ENCODE data around the gene ZNF630. TPM values are rescaled to one million over a fixed set of nuclear protein-coding genes. Genes with fewer than 3 reads are reported as not detected.
"Not testable (repeated sequence)": the region's sequence is repeated elsewhere in the genome, so short reads cannot be mapped to it uniquely, and the experiment has no call there.

ZNF630 gene
- total RNA-seq, 2 donors from 2014 or later: 3.1 to 4.2 TPM

GRCh38 chrX:48030237-48030636, 41.2 kb downstream of the ZNF630 start:
- TF ChIP-seq, protein P1, sequence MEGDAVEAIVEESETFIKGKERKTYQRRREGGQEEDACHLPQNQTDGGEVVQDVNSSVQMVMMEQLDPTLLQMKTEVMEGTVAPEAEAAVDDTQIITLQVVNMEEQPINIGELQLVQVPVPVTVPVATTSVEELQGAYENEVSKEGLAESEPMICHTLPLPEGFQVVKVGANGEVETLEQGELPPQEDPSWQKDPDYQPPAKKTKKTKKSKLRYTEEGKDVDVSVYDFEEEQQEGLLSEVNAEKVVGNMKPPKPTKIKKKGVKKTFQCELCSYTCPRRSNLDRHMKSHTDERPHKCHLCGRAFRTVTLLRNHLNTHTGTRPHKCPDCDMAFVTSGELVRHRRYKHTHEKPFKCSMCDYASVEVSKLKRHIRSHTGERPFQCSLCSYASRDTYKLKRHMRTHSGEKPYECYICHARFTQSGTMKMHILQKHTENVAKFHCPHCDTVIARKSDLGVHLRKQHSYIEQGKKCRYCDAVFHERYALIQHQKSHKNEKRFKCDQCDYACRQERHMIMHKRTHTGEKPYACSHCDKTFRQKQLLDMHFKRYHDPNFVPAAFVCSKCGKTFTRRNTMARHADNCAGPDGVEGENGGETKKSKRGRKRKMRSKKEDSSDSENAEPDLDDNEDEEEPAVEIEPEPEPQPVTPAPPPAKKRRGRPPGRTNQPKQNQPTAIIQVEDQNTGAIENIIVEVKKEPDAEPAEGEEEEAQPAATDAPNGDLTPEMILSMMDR (conservative IDR thresholded peaks at IDR 0.05): no peak
- Mint-ChIP-seq H3K27me3 (ENCODE audit: insufficient read depth) (no peaks in the 10 kb centered on the region), H3K36me3 (ENCODE audit: low read depth) (no peaks in the 10 kb centered on the region), H3K9me3 (peaks cover 59% of the 10 kb centered on the region), H3K27ac (no peak overlapping the region), H3K4me1 (no peaks in the 10 kb centered on the region), H3K4me3 (no peak overlapping the region)
- Histone ChIP-seq H3K4me3 (ENCODE audit: low read length) (no peak overlapping the region), H3K36me3 (ENCODE audit: control insufficient read depth, insufficient read depth, low read length) (no peaks in the 10 kb centered on the region), H3K4me1 (ENCODE audit: control insufficient read depth, insufficient read depth, low read length) (no peaks in the 10 kb centered on the region), H3K27ac (ENCODE audit: low read depth, low read length) (no peak overlapping the region), H3K27me3 (ENCODE audit: control insufficient read depth, insufficient read depth, low read length, poor library complexity, severe bottlenecking) (no peaks in the 10 kb centered on the region), H3K9me3 (ENCODE audit: control insufficient read depth, low read length) (no peaks in the 10 kb centered on the region), H3K9ac (ENCODE audit: extremely low read depth, low read length, poor library complexity, severe bottlenecking) (no peak overlapping the region)
- no peak for DNase-seq
- WGBS, 2 experiments (ENCODE audit: insufficient coverage in 1 of 2, insufficient read length in 1 of 2): 94 to 100% methylated on average over 1 to 10 of the region's 10 CpGs

GRCh38 chrX:48028091-48028490, 43.3 kb downstream of the ZNF630 start:
- no peak overlapping the region for H3K4me3 ChIP-seq (ENCODE audit: low read length)
- Mint-ChIP-seq H3K4me3 (no peak overlapping the region), H3K27me3 (ENCODE audit: insufficient read depth) (no peaks in the 10 kb centered on the region), H3K27ac (no peak overlapping the region), H3K4me1 (no peaks in the 10 kb centered on the region), H3K9me3 (peaks cover 53% of the 10 kb centered on the region), H3K36me3 (ENCODE audit: low read depth) (no peaks in the 10 kb centered on the region)
- no peaks in the 10 kb centered on the region for H3K36me3 ChIP-seq (ENCODE audit: control insufficient read depth, insufficient read depth, low read length)
- WGBS, 2 experiments (ENCODE audit: insufficient coverage in 1 of 2, insufficient read length in 1 of 2): 90% methylated on average over 8 of the region's 8 CpGs; no CpG with 5 or more reads in 1 of the 2 experiments
- no peaks in the 10 kb centered on the region for H3K9me3 ChIP-seq (ENCODE audit: control insufficient read depth, low read length)
- TF ChIP-seq, protein P1 (conservative IDR thresholded peaks at IDR 0.05): no peak
- no peak overlapping the region for H3K9ac ChIP-seq (ENCODE audit: extremely low read depth, low read length, poor library complexity, severe bottlenecking)
- H3K27me3 ChIP-seq (ENCODE audit: control insufficient read depth, insufficient read depth, low read length, poor library complexity, severe bottlenecking): no peaks in the 10 kb centered on the region
- no peaks in the 10 kb centered on the region for H3K4me1 ChIP-seq (ENCODE audit: control insufficient read depth, insufficient read depth, low read length)
- DNase-seq: no peak
- no peak overlapping the region for H3K27ac ChIP-seq (ENCODE audit: low read depth, low read length)

DNA sequence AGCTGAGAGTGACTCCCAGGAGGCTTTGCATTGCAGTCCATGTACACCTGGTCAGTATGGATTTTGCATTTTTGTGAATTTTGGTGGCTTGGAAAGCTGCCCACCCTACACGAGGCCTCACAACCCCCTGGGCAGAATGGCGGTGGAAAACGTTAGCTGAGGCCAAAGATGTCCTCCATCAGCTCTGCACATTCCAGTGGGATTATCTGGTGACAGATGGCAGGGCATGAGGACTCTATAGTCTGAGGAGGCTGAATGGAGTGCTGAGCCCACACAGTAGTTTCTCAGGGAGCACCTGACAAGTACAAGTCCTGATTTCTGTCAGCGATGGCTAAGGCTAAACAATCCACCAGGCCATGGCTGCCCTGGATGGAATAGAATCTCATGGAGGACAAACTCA, 43.9 kb downstream of the ZNF630 start:
- H3K9me3 ChIP-seq (ENCODE audit: control insufficient read depth, low read length); H3K27me3 ChIP-seq (ENCODE audit: control insufficient read depth, insufficient read depth, low read length, poor library complexity, severe bottlenecking); H3K27ac Mint-ChIP-seq; H3K36me3 Mint-ChIP-seq (ENCODE audit: low read depth); H3K4me3 Mint-ChIP-seq; H3K4me1 ChIP-seq (ENCODE audit: control insufficient read depth, insufficient read depth, low read length); H3K27me3 Mint-ChIP-seq (ENCODE audit: insufficient read depth); DNase-seq; H3K4me3 ChIP-seq (ENCODE audit: low read length); H3K4me1 Mint-ChIP-seq; H3K27ac ChIP-seq (ENCODE audit: low read depth, low read length); H3K36me3 ChIP-seq (ENCODE audit: control insufficient read depth, insufficient read depth, low read length); H3K9ac ChIP-seq (ENCODE audit: extremely low read depth, low read length, poor library complexity, severe bottlenecking): not testable (repeated sequence)
- H3K9me3 Mint-ChIP-seq: peaks cover 53% of the 10 kb centered on the region
- WGBS, 2 experiments (ENCODE audit: insufficient coverage in 1 of 2, insufficient read length in 1 of 2): 87% methylated on average over 3 of the region's 4 CpGs; no CpG with 5 or more reads in 1 of the 2 experiments

- H3K4me3 Mint-ChIP-seq: no peak overlapping the region
- 16% methylated on average over 6 of the region's 7 CpGs; no CpG with 5 or more reads in 1 of the 2 experiments for WGBS, 2 experiments (ENCODE audit: insufficient coverage in 1 of 2, insufficient read length in 1 of 2)
- peak; percentile 76 for DNase-seq
Measured at GRCh38 chrX:48025561-48025960, 45.9 kb downstream of the ZNF630 start.

More at GRCh38 chrX:48025561-48025960, 45.9 kb downstream of the ZNF630 start:
- Mint-ChIP-seq H3K36me3 (ENCODE audit: low read depth) (no peaks in the 10 kb centered on the region), H3K9me3 (peaks cover 49% of the 10 kb centered on the region), H3K27ac (no peak overlapping the region), H3K4me1 (no peaks in the 10 kb centered on the region), H3K27me3 (ENCODE audit: insufficient read depth) (no peaks in the 10 kb centered on the region)
- Histone ChIP-seq H3K36me3 (ENCODE audit: control insufficient read depth, insufficient read depth, low read length) (no peaks in the 10 kb centered on the region), H3K27ac (ENCODE audit: low read depth, low read length) (no peak overlapping the region), H3K9ac (ENCODE audit: extremely low read depth, low read length, poor library complexity, severe bottlenecking) (no peak overlapping the region), H3K27me3 (ENCODE audit: control insufficient read depth, insufficient read depth, low read length, poor library complexity, severe bottlenecking) (no peaks in the 10 kb centered on the region), H3K4me1 (ENCODE audit: control insufficient read depth, insufficient read depth, low read length) (no peaks in the 10 kb centered on the region), H3K9me3 (ENCODE audit: control insufficient read depth, low read length) (no peaks in the 10 kb centered on the region), H3K4me3 (ENCODE audit: low read length) (no peak overlapping the region)
- TF ChIP-seq, protein P1 (conservative IDR thresholded peaks at IDR 0.05): peak; percentile 73
